Liver (tissue), 9 donors: ENCODE results near the gene PTMA. TPM values are rescaled to one million over a fixed set of nuclear protein-coding genes. Genes with fewer than 3 reads are reported as not detected.

Source experiments
- DNase-seq: peaks from one replicate; pipeline ENCODE4 v3.0.0-alpha.2; 2017; ENCODE audit warnings: low spot score
- H3K27ac ChIP-seq, 2 donors: one replicate each; pipeline ENCODE4 v1.7.0; 2013; ENCODE audit warnings: inconsistent platforms in 2 of 2, low read length in 2 of 2, control low read depth in 1 of 2, low read depth in 1 of 2, mild to moderate bottlenecking in 1 of 2
- H3K27me3 ChIP-seq, 4 donors: one replicate each; pipeline versions ENCODE4 v1.6.1 to v1.7.0; 2013; ENCODE audit warnings: low read length in 3 of 4, inconsistent platforms in 1 of 4, mild to moderate bottlenecking in 1 of 4, moderate library complexity in 1 of 4; ENCODE audit not compliant: control insufficient read depth in 4 of 4, insufficient read depth in 4 of 4
- H3K36me3 ChIP-seq, 4 donors: one replicate each; pipeline versions ENCODE4 v1.6.1 to v1.7.0; 2013; ENCODE audit warnings: low read length in 3 of 4, mild to moderate bottlenecking in 3 of 4, low read depth in 1 of 4, moderate library complexity in 1 of 4; ENCODE audit not compliant: control insufficient read depth in 4 of 4, insufficient read depth in 3 of 4
- H3K4me1 ChIP-seq, 4 donors: one replicate each; pipeline versions ENCODE4 v1.6.1 to v1.7.0; 2013; ENCODE audit warnings: low read length in 3 of 4, mild to moderate bottlenecking in 3 of 4, moderate library complexity in 1 of 4; ENCODE audit not compliant: control insufficient read depth in 4 of 4, insufficient read depth in 4 of 4
- H3K4me3 ChIP-seq, 3 donors: one replicate each; pipeline versions ENCODE4 v1.6.1 to v1.7.0; 2013; ENCODE audit warnings: low read length in 3 of 3, control low read depth in 1 of 3, low read depth in 1 of 3, mild to moderate bottlenecking in 1 of 3
- H3K9ac ChIP-seq, 2 donors: one replicate each; pipeline ENCODE4 v1.7.0; 2013; ENCODE audit warnings: low read length in 2 of 2, mild to moderate bottlenecking in 2 of 2, moderate library complexity in 2 of 2, control low read depth in 1 of 2, low read depth in 1 of 2
- H3K9me3 ChIP-seq, 4 donors: one replicate each; pipeline versions ENCODE4 v1.6.1 to v1.7.0; 2013; ENCODE audit warnings: low read length in 3 of 4; ENCODE audit not compliant: control insufficient read depth in 4 of 4
- CTCF ChIP-seq: fragments of 150-350 bp; IDR thresholded peaks from 2 replicates; pipeline ENCODE4 v1.5.1; 2017; ENCODE audit warnings: improper control_type of control experiment, low read depth, low read length; ENCODE audit not compliant: missing input control
- EGR1 ChIP-seq, 2 donors: IDR thresholded peaks; 2 replicates each; pipeline ENCODE4 v1.6.1; 2016 to 2018; ENCODE audit warnings: antibody characterized with exemption in 2 of 2, low read depth in 2 of 2
- FOXA1 ChIP-seq: IDR thresholded peaks from 2 replicates; pipeline ENCODE4 v1.6.1; 2016; ENCODE audit warnings: antibody characterized with exemption
- FOXA2 ChIP-seq: IDR thresholded peaks from 2 replicates; pipeline ENCODE4 v1.6.1; 2016; ENCODE audit warnings: antibody characterized with exemption
- GABPA ChIP-seq, 2 donors: IDR thresholded peaks in 1 of 2; conservative IDR thresholded peaks in 1 of 2; 2 replicates each; pipeline ENCODE4 v1.6.1; 2016; ENCODE audit warnings: antibody characterized with exemption in 2 of 2, mild to moderate bottlenecking in 1 of 2, moderate library complexity in 1 of 2
- HNF4A ChIP-seq, 2 donors: conservative IDR thresholded peaks; 2 replicates each; pipeline ENCODE4 v1.6.1; 2016; ENCODE audit warnings: antibody characterized with exemption in 2 of 2, mild to moderate bottlenecking in 2 of 2
- HNF4G ChIP-seq: IDR thresholded peaks from 2 replicates; pipeline ENCODE4 v1.6.1; 2016; ENCODE audit warnings: antibody characterized with exemption
- JUND ChIP-seq, 2 donors: IDR thresholded peaks; 2 replicates each; pipeline ENCODE4 v1.6.1; 2016; ENCODE audit warnings: antibody characterized with exemption in 2 of 2
- NR2F2 ChIP-seq: IDR thresholded peaks from 2 replicates; pipeline ENCODE4 v1.6.1; 2016; ENCODE audit warnings: antibody characterized with exemption
- RAD21 ChIP-seq, 2 donors: IDR thresholded peaks; 2 replicates each; pipeline ENCODE4 v1.6.1; 2016; ENCODE audit warnings: antibody characterized with exemption in 2 of 2, mild to moderate bottlenecking in 2 of 2
- REST ChIP-seq: IDR thresholded peaks from 2 replicates; pipeline ENCODE4 v1.6.1; 2016; ENCODE audit warnings: antibody characterized with exemption, mild to moderate bottlenecking
- RXRA ChIP-seq, 2 donors: IDR thresholded peaks; 2 replicates each; pipeline ENCODE4 v1.6.1; 2017 to 2018; ENCODE audit warnings: antibody characterized with exemption in 2 of 2, mild to moderate bottlenecking in 1 of 2
- SP1 ChIP-seq: IDR thresholded peaks from 2 replicates; pipeline ENCODE4 v1.6.1; 2018; ENCODE audit warnings: antibody characterized with exemption, mild to moderate bottlenecking
- TAF1 ChIP-seq: conservative IDR thresholded peaks from 2 replicates; pipeline ENCODE4 v1.6.1; 2016; ENCODE audit warnings: antibody characterized with exemption, mild to moderate bottlenecking
- YY1 ChIP-seq: IDR thresholded peaks from 2 replicates; pipeline ENCODE4 v1.6.1; 2016; ENCODE audit warnings: antibody characterized with exemption, mild to moderate bottlenecking
- WGBS: extraction: QIAGEN DNeasy Blood & Tissue Kit; methylation state at CpG from one replicate; pipeline ENCODE4 v1.1.7; 2013; 5-methylcytosine and 5-hydroxymethylcytosine counted together
- polyA plus RNA-seq, 2 donors: library from polyadenylated mRNA; stranded (reverse) in 1 of 2; unstranded in 1 of 2; fragments of 200-250 nt in 1 of 2; fragments of >200 nt in 1 of 2; fragmentation: Nextera tagmentation in 1 of 2; extraction: Ambion mirVana in 1 of 2; gene quantifications; one replicate each; pipeline versions ENCODE4 v1.2.1 to v1.2.3, GENCODE V29; 2013 to 2015
- total RNA-seq, 2 donors: library from RNA; depleted of rRNA; stranded (reverse); fragments of >200 nt; gene quantifications; one replicate each; pipeline ENCODE4 v1.2.3, GENCODE V29; 2014
- donor health status: healthy.
- donor health status: healthy.
- donor health status: healthy.
- donor health status: healthy.
- donor health status: healthy.

The PTMA gene
- total and polyA plus RNA-seq, 4 donors: 201 to 523 (median 366) TPM

DNA sequence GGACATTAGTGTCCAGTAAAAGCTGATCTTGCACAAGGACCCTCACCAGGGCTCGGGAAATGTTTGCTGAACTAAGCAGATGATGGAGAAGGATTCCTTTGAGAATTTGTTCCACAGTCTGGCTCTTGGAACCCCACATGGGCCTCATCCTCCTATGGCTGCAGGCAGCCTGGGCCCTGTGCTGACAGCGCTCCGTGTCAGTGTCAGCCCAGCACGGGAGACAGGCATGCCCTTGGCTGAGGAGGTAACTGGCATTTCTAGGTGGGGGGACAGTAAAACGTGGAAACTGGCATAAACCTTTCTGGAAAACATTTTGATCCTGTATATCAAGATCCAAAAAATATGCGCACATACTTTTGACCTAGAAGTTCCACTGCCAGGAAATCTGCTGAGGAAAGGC, 10.5 kb downstream of the PTMA start:
- Histone ChIP-seq H3K27me3 (no peaks in the 10 kb centered on the region), H3K9me3 (no peaks in the 10 kb centered on the region), H3K4me1 (peaks cover 0 to 9% (median 2%) of the 10 kb centered on the region in 4 donors), H3K27ac (no peak overlapping the region), H3K36me3 (no peaks in the 10 kb centered on the region), H3K4me3 (no peak overlapping the region), H3K9ac (no peak overlapping the region)
- no peak for TF ChIP-seq FOXA1
- TF ChIP-seq EGR1 (IDR thresholded peaks at IDR 0.05; ENCODE audit: low read depth in 2 of 2): no peak
- no peak for TF ChIP-seq NR2F2
- no peak for TF ChIP-seq REST
- no peak for TF ChIP-seq SP1
- no peak for TF ChIP-seq GABPA (IDR thresholded peaks at IDR 0.05 in 1 of 2, conservative IDR thresholded peaks at IDR 0.05 in 1 of 2)
- no peak for TF ChIP-seq YY1
- TF ChIP-seq TAF1: no peak
- TF ChIP-seq RAD21 (IDR thresholded peaks at IDR 0.05): no peak
- no peak for TF ChIP-seq FOXA2
- TF ChIP-seq CTCF: no peak
- no peak for TF ChIP-seq RXRA (IDR thresholded peaks at IDR 0.05)
- no peak for TF ChIP-seq HNF4A (conservative IDR thresholded peaks at IDR 0.05)
- no peak for TF ChIP-seq JUND (IDR thresholded peaks at IDR 0.05)
- DNase-seq: no peak
- WGBS: 88% methylated on average over 6 of the region's 6 CpGs

GRCh38 chr2:231720292-231720986, 12.1 kb downstream of the PTMA start:
- DNase-seq: no peak
- H3K9ac ChIP-seq: no peak overlapping the region
- no peak overlapping the region for H3K4me3 ChIP-seq
- TF ChIP-seq EGR1 (IDR thresholded peaks at IDR 0.05; ENCODE audit: low read depth in 2 of 2): no peak
- no peak for TF ChIP-seq RAD21 (IDR thresholded peaks at IDR 0.05)
- no peak for TF ChIP-seq HNF4G
- H3K27me3 ChIP-seq: no peaks in the 10 kb centered on the region
- H3K9me3 ChIP-seq: no peaks in the 10 kb centered on the region
- H3K27ac ChIP-seq: no peak overlapping the region
- no peaks in the 10 kb centered on the region for H3K4me1 ChIP-seq
- 86% methylated on average over 7 of the region's 7 CpGs for WGBS
- H3K36me3 ChIP-seq: no peaks in the 10 kb centered on the region
